ENCODE results near the gene PELI2. TPM values are rescaled to one million over a fixed set of nuclear protein-coding genes. Genes with fewer than 3 reads are reported as not detected.

PELI2 gene
- total RNA-seq, 1 donor from 2014 or later = 2.3 TPM

DNA sequence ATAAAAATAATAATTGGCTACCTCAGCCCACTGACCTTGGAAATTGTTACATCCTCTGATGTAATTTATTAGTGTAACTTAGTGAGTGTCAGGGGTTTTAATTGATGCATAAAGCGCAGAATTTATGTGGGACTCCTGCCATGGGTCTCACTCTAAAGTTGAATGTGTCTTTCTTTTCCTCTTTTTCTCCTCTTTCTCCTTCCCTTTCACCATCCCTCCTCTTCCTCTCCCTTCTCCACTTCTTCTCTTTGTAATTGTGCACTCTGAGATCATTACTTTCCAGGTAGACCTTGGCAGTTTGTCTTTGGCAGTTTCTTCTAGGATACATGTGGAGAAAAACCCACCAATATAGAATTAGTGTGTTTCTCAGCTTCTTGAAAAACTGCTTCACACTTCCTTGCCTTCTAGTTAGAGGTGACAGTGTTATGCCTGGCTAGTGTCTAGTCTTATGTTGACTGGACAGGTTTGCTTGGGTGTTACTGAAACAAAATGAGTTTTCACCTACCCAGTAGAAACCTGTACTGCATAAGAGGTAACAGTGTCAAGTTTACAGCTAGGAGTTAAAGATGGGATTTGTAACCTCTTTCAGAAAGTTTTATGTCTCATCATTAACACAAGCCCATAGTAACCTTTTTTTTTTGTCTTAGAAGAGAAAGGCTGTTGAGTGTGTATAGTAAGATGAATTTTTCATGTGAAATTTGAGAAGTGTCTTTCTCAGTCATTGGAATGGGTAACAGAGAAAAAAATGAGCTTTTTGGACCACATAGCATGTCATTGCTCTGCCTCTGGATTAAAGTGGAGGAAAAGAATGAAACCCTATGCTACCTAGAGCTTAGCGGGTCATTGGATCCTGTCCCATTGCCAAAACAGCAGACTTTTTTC lies 18.6 kb downstream of the PELI2 start:
- Mint-ChIP-seq H3K36me3 (ENCODE audit: low read depth) (no peaks in the 10 kb centered on the region), H3K4me1 (ENCODE audit: low read depth) (peaks cover 5% of the 10 kb centered on the region), H3K4me3 (ENCODE audit: low read depth) (no peak overlapping the region), H3K9me3 (no peaks in the 10 kb centered on the region), H3K27me3 (ENCODE audit: low read depth) (peaks cover 18% of the 10 kb centered on the region), H3K27ac (no peak overlapping the region)
- DNase-seq (ENCODE audit: low spot score) = no peak
- intact Hi-C loops (cut with micrococcal nuclease) = no loop called here

DNA sequence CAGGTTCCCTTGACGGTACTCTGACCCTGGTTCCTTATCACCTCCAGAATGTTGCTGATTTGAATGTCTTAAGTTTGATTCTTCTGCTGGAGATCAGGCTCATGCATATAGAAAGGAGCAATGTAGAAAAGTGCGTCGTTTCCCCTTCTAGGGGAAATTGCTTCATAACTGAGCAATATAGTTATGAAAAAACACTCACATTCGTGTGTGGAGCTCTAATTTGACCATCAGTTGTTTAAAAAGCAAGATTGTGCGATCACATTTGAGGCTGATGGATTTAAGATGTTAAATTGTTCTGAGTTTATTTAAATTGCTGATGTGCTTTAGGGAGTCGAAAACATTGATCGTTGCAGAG lies 19.2 kb downstream of the PELI2 start:
- H3K9me3 Mint-ChIP-seq = no peaks in the 10 kb centered on the region
- H3K27ac Mint-ChIP-seq = no peak overlapping the region
- H3K4me1 Mint-ChIP-seq (ENCODE audit: low read depth) = peaks cover 4% of the 10 kb centered on the region
- intact Hi-C loops (cut with micrococcal nuclease) = no loop called here
- H3K27me3 Mint-ChIP-seq (ENCODE audit: low read depth) = peaks cover 18% of the 10 kb centered on the region
- no peak for DNase-seq (ENCODE audit: low spot score)
- H3K36me3 Mint-ChIP-seq (ENCODE audit: low read depth) = no peaks in the 10 kb centered on the region
- no peak overlapping the region for H3K4me3 Mint-ChIP-seq (ENCODE audit: low read depth)

DNA sequence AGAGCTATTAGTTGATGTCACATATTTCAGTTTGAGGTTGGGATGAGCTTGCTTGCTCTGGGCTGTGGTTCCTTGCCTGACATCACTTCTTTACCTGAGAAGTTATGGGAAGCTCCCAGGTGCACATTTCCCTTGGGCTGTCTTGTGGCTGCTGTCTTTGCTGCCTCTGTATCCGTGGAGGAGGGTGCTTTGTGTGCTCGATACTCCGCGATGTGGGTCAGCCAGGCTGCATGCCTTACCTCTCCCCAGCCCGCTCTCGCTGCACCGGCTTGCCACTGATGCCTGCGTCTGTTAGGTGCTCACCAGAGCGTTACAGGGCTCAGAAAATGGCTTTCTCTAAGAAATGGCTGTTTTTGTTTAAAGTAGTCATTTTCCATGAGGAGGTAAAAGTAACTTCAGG lies 19.6 kb downstream of the PELI2 start:
- H3K4me3 Mint-ChIP-seq (ENCODE audit: low read depth) = no peak overlapping the region
- intact Hi-C loops (cut with micrococcal nuclease) = no loop called here
- no peak overlapping the region for H3K27ac Mint-ChIP-seq

GRCh38 chr14:56138928-56139327 lies 20.7 kb downstream of the PELI2 start:
- intact Hi-C loops (cut with micrococcal nuclease) = no loop called here
- peaks cover 16% of the 10 kb centered on the region for H3K27me3 Mint-ChIP-seq (ENCODE audit: low read depth)

More for the DNA sequence above, 19.6 kb downstream of the PELI2 start:
- no peaks in the 10 kb centered on the region for H3K9me3 Mint-ChIP-seq
- H3K36me3 Mint-ChIP-seq (ENCODE audit: low read depth) = no peaks in the 10 kb centered on the region
- peaks cover 3% of the 10 kb centered on the region for H3K4me1 Mint-ChIP-seq (ENCODE audit: low read depth)
- H3K27me3 Mint-ChIP-seq (ENCODE audit: low read depth) = peaks cover 18% of the 10 kb centered on the region
- no peak for DNase-seq (ENCODE audit: low spot score)

GRCh38 chr14:56142314-56142713 lies 24.1 kb downstream of the PELI2 start:
- intact Hi-C loops (cut with micrococcal nuclease) = no loop called here

More at GRCh38 chr14:56138928-56139327, 20.7 kb downstream of the PELI2 start:
- no peak for DNase-seq (ENCODE audit: low spot score)
- Mint-ChIP-seq H3K4me3 (ENCODE audit: low read depth) (no peak overlapping the region), H3K27ac (no peak overlapping the region), H3K4me1 (ENCODE audit: low read depth) (peaks cover 4% of the 10 kb centered on the region), H3K9me3 (no peaks in the 10 kb centered on the region), H3K36me3 (ENCODE audit: low read depth) (no peaks in the 10 kb centered on the region)

GRCh38 chr14:56143025-56143424 lies 24.8 kb downstream of the PELI2 start:
- intact Hi-C loops (cut with micrococcal nuclease) = no loop called here
- peaks cover 5% of the 10 kb centered on the region for H3K27me3 Mint-ChIP-seq (ENCODE audit: low read depth)
- peaks cover 17% of the 10 kb centered on the region for H3K4me1 Mint-ChIP-seq (ENCODE audit: low read depth)

More at GRCh38 chr14:56142314-56142713, 24.1 kb downstream of the PELI2 start:
- H3K36me3 Mint-ChIP-seq (ENCODE audit: low read depth) = no peaks in the 10 kb centered on the region
- H3K27me3 Mint-ChIP-seq (ENCODE audit: low read depth) = peaks cover 8% of the 10 kb centered on the region
- no peak overlapping the region for H3K4me3 Mint-ChIP-seq (ENCODE audit: low read depth)
- peaks cover 12% of the 10 kb centered on the region for H3K4me1 Mint-ChIP-seq (ENCODE audit: low read depth)
- DNase-seq (ENCODE audit: low spot score) = no peak
- H3K27ac Mint-ChIP-seq = no peak overlapping the region
- no peaks in the 10 kb centered on the region for H3K9me3 Mint-ChIP-seq

DNA sequence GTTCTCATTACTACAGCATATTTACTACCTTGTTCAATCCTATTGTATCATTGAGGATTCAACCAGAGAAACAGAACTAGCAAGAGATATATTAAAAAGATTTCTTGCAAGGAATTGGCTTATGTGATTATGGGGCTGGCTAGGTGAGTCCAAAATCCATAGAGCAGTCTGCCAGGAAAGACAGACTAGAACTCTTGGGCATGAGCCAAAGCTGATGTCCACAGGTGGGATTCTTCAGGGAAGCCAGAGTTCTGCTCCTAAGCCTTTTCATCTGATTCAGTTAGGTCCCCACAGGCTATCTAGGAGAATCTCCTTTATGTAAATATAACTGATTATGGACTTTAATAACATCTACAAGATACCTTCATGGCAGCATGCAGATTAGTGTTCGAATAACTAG lies 26.0 kb downstream of the PELI2 start:
- DNase-seq (ENCODE audit: low spot score) = no peak
- Mint-ChIP-seq H3K27ac (no peak overlapping the region), H3K4me3 (ENCODE audit: low read depth) (no peak overlapping the region), H3K27me3 (ENCODE audit: low read depth) (peaks cover 5% of the 10 kb centered on the region), H3K9me3 (no peaks in the 10 kb centered on the region), H3K36me3 (ENCODE audit: low read depth) (no peaks in the 10 kb centered on the region), H3K4me1 (ENCODE audit: low read depth) (peaks cover 22% of the 10 kb centered on the region)
- intact Hi-C loops (cut with micrococcal nuclease) = no loop called here

More at GRCh38 chr14:56143025-56143424, 24.8 kb downstream of the PELI2 start:
- H3K36me3 Mint-ChIP-seq (ENCODE audit: low read depth) = no peaks in the 10 kb centered on the region
- DNase-seq (ENCODE audit: low spot score) = no peak
- no peaks in the 10 kb centered on the region for H3K9me3 Mint-ChIP-seq
- H3K27ac Mint-ChIP-seq = no peak overlapping the region
- H3K4me3 Mint-ChIP-seq (ENCODE audit: low read depth) = no peak overlapping the region

DNA sequence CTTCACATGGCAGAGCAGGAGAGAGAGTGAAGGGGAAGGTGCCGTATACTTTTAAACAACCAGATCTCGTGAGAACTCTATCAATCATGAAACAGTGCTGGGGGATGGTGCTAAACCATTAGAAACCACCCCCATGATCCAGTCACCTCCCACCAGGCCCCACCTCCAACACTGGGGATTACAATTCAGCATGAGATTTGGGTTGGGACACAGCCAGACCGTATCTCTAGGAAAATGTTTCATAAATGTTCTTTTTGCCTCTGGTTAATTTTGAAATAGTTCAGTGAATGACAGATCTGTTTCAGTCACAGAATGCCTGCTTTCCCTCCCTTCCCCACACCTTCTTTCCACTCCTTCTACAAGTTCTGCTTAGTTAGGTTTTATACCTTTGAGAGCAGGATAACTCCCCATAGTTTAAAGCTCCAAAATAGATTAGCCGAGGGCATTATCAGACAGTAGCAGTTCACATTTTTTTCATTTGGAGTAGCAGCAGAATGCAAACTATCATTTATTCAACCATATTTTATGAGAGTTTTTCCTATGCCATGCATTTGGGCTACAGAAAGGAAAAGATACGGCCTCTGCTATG lies 27.1 kb downstream of the PELI2 start:
- H3K36me3 Mint-ChIP-seq (ENCODE audit: low read depth) = no peaks in the 10 kb centered on the region
- H3K4me3 Mint-ChIP-seq (ENCODE audit: low read depth) = no peak overlapping the region
- no peaks in the 10 kb centered on the region for H3K9me3 Mint-ChIP-seq

GRCh38 chr14:56145965-56146364 lies 27.8 kb downstream of the PELI2 start:
- Mint-ChIP-seq H3K4me3 (ENCODE audit: low read depth) (no peak overlapping the region), H3K9me3 (no peaks in the 10 kb centered on the region), H3K4me1 (ENCODE audit: low read depth) (peaks cover 21% of the 10 kb centered on the region), H3K27me3 (ENCODE audit: low read depth) (peaks cover 1% of the 10 kb centered on the region), H3K36me3 (ENCODE audit: low read depth) (no peaks in the 10 kb centered on the region), H3K27ac (no peak overlapping the region)
- no peak for DNase-seq (ENCODE audit: low spot score)
- intact Hi-C loops (cut with micrococcal nuclease) = no loop called here

More for the DNA sequence above, 27.1 kb downstream of the PELI2 start:
- Mint-ChIP-seq H3K27me3 (ENCODE audit: low read depth) (peaks cover 1% of the 10 kb centered on the region), H3K4me1 (ENCODE audit: low read depth) (peaks cover 22% of the 10 kb centered on the region), H3K27ac (no peak overlapping the region)
- no peak for DNase-seq (ENCODE audit: low spot score)
- intact Hi-C loops (cut with micrococcal nuclease) = no loop called here

DNA sequence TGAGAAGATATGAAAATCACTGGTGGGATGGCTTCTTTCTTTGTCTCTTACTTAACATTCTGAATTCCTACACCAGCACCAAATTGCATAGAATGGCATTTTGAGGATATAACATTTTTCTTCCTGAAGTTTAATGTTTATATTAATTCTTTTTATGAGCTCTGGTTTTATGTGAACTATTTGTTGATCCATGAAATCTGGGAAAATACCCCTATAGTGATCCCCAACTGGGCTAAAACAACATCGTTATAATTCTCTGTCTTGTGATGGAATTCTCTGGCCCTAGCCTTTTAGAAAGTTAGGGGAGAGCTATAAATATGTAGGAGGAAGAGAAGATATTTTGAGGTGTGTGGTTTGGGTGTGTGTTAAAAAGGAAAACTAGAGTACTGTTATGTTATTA lies 29.2 kb downstream of the PELI2 start:
- peaks cover 1% of the 10 kb centered on the region for H3K27me3 Mint-ChIP-seq (ENCODE audit: low read depth)
- intact Hi-C loops (cut with micrococcal nuclease) = no loop called here
- no peak overlapping the region for H3K27ac Mint-ChIP-seq
- peaks cover 24% of the 10 kb centered on the region for H3K4me1 Mint-ChIP-seq (ENCODE audit: low read depth)
- H3K36me3 Mint-ChIP-seq (ENCODE audit: low read depth) = no peaks in the 10 kb centered on the region
- no peak overlapping the region for H3K4me3 Mint-ChIP-seq (ENCODE audit: low read depth)
- no peak for DNase-seq (ENCODE audit: low spot score)
- no peaks in the 10 kb centered on the region for H3K9me3 Mint-ChIP-seq

DNA sequence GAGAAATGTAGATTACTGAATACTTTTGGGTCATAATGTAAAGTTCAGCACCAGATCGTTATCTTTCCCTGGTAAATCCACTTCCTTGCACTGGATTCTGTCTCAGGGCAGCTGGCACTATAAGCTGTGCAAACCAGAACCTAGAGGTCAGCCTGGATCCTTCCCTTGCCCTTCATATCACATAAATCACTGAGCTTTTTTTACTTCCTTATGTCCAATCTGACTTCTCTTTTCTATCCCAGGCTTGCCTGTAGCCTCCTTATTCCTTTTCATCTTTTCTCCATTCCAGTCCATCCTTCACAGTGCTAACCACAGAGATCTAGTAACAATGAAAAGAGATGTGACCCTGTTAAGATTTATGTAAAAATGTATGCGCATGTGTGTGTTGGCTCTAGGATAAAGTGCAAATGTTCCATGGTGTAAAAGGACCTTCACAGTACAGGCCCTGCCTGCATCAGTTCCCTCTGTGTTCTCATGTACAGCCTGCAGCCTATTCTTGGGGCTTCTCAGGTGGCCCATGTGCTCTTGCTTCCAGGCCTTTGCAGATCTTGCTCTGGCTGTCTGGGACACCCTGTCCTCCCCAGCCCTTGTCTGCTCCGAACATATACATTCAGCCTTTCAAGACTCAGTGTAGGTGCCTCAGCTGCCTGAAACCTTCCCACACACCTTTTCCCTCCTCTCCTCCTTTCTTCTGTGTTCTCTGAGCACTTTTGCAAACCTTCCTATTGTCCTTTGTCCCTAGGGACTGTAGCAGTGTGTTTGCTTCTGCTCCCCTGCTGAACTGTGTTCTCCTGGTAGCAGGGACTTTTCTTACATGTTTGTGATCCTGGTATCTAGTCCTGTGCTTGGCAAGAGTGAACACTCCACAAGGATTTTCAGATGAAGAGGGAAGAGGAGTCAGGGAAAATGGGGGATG lies 30.0 kb downstream of the PELI2 start:
- Mint-ChIP-seq H3K4me3 (ENCODE audit: low read depth) (no peak overlapping the region), H3K36me3 (ENCODE audit: low read depth) (no peaks in the 10 kb centered on the region)

GRCh38 chr14:56149151-56149550 lies 30.9 kb downstream of the PELI2 start:
- Mint-ChIP-seq H3K27me3 (ENCODE audit: low read depth) (peaks cover 3% of the 10 kb centered on the region), H3K4me1 (ENCODE audit: low read depth) (peaks cover 23% of the 10 kb centered on the region), H3K4me3 (ENCODE audit: low read depth) (no peak overlapping the region), H3K36me3 (ENCODE audit: low read depth) (no peaks in the 10 kb centered on the region), H3K27ac (no peak overlapping the region), H3K9me3 (no peaks in the 10 kb centered on the region)
- DNase-seq (ENCODE audit: low spot score) = no peak
- intact Hi-C loops (cut with micrococcal nuclease) = no loop called here

More for the DNA sequence above, 30.0 kb downstream of the PELI2 start:
- H3K27ac Mint-ChIP-seq = no peak overlapping the region
- intact Hi-C loops (cut with micrococcal nuclease) = no loop called here
- peaks cover 2% of the 10 kb centered on the region for H3K27me3 Mint-ChIP-seq (ENCODE audit: low read depth)
- DNase-seq (ENCODE audit: low spot score) = no peak
- H3K4me1 Mint-ChIP-seq (ENCODE audit: low read depth) = peaks cover 23% of the 10 kb centered on the region
- H3K9me3 Mint-ChIP-seq = no peaks in the 10 kb centered on the region
